Measurements from ENCODE around the gene DTX2.
"Not testable (repeated sequence)": the region's sequence is repeated elsewhere in the genome, so short reads cannot be mapped to it uniquely, and the experiment has no call there.

DTX2 gene

DNA sequence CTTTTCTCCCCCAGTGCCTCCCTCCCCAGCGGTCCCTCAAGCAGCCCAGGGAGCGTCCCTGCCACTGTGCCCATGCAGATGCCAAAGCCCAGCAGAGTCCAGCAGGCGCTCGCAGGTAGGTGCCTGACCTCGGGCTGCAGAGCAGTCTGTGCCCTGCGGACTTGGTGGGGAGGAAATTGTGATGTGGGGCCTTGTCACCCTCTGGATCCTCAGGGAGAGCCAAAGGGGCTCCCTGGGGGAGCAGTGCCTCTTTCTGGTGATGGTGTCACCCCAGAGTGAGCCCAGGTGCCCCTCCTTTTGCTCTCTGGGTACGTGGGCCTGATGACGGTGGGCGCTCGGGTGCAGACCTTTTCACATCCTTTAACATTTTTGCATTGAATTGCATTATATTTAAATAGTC, 30.6 kb downstream of the DTX2 start:
- H3K27me3 Mint-ChIP-seq, H3K27ac Mint-ChIP-seq, H3K4me3 Mint-ChIP-seq, H3K9me3 Mint-ChIP-seq, H3K4me1 Mint-ChIP-seq, DNase-seq, H3K36me3 Mint-ChIP-seq: not testable (repeated sequence)
- ATAC-seq (replicated peaks) = peak; percentile 25 to 34

DNA sequence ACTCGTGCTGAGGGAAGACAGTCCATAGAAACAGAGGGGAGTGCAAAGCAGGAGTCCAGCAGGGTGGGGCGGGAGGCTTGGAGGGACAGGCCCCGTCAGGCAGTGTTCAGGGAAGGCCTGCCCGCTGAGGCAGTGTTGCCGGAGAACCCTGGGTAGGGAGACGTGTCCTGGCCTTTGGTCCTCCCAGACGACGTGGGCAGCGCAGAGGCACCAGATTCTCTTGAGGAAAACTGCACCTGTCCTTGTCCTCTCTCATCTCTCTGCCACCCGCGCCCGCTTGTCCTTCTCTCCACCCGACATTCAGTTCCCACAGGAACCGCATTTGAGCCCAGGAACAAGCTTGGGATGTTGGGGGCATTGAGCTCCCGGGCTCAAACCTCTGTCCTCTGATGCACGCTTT, 34.2 kb downstream of the DTX2 start:
- not testable (repeated sequence) for DNase-seq; H3K36me3 Mint-ChIP-seq; H3K4me3 Mint-ChIP-seq; ATAC-seq (replicated peaks); H3K27me3 Mint-ChIP-seq; H3K9me3 Mint-ChIP-seq; H3K27ac Mint-ChIP-seq; H3K4me1 Mint-ChIP-seq

DNA sequence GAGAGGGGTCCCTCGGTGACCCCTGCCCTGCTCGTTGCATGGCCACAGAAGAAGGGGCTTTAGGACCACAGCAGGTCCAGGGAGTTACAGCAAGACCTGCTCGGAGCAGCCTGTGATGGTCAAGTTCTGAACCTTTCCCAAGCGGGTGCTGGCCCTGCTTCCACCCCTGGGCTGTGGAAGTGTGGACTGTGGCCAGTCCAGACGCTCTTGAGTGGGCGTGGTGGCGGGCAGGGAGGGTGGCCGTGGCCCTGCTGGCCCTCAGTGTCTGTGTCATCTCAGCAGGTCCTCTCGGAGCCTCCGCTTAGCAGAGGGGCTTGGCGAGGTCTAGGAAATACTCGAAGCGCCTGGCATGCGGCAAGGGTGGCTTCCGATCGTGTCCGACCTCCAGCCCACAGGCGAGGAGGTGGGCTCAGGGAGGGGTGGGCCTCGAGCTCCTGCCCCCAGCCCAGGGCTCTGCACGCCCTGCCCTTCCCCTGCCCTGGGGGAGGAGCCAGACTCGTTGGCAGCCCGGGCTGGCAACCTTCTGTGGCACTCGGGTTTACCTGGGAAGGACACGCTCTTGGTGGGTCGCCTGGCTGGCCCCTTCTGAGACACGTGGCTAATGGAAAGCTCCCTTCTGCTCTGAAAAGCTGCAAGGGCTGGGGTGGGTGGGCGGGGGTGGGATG, 36.5 kb downstream of the DTX2 start:
- H3K36me3 Mint-ChIP-seq = peaks cover 5 to 14% of the 10 kb centered on the region in 2 donors
- H3K27me3 Mint-ChIP-seq; H3K4me1 Mint-ChIP-seq; DNase-seq; H3K4me3 Mint-ChIP-seq; H3K9me3 Mint-ChIP-seq; H3K27ac Mint-ChIP-seq; ATAC-seq (replicated peaks): not testable (repeated sequence)

DNA sequence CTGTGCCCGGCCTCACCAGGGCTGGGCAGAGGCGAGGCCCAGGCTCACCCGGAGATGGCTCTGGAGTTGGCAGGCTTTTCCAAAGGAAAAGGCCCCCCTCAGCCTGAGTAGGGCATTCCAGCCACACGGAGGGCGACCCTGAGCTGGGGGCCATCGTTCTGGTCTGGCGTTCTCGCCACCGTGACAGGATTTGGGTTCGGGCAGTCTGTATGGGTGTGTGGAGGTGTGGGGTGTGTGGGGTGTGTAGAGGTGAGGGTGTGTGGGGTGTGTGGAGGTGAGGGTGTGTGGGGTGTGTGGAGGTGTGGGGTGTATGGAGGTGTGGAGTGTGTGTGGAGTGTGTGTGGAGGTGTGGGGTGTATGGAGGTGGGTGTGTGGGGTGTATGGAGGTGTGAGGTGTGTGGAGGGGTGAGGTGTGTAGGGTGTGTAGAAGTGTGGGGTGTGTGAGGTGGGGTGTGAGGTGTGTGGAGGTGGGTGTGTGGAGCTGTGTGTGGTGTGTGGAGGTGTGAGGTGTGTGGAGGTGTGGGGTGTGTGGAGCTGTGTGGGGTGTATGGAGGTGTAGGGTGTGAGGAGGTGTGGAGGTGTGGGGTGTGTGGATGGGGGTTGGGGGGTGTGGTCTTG, 37.2 kb downstream of the DTX2 start:
- H3K4me3 Mint-ChIP-seq; H3K9me3 Mint-ChIP-seq; H3K27me3 Mint-ChIP-seq; ATAC-seq (replicated peaks); H3K27ac Mint-ChIP-seq; DNase-seq; H3K4me1 Mint-ChIP-seq: not testable (repeated sequence)
- H3K36me3 Mint-ChIP-seq = peaks cover 5 to 14% of the 10 kb centered on the region in 2 donors

DNA sequence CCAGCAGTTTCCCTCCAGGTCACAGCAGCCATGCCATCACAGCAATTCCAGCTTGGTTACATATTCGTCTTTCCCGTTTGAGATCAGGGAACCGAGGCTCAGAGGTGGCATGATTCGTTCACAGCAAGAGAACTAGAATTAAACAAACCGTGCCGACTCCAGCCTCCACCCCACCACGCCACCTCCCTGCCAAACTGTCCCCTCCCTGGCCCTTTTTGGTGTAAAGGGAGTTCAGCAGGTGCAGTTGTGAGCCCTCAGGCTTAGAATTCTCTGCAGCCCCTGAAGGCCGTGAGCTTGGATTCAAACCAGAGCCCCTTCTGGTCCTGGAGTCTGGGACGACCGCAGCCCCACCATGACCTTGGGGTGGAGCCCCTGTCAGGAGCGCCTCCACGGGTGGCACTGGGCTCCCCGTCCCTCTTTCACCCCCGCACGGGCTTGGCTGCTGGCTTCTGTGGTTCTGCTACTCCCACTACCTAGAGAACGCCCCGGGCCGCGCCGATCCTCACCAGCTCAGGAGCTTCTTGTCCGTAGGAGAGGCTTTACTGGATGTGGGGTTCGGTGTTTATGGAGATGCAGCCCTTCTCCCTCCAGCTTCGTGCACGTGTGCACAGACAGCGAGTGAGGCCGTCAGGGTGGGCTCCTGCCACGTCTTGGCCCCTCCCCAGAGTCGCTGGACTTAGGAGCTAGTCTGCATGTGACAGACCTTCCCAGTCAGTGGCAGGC, 37.9 kb downstream of the DTX2 start:
- not testable (repeated sequence) for H3K4me1 Mint-ChIP-seq, H3K27me3 Mint-ChIP-seq, H3K9me3 Mint-ChIP-seq, H3K4me3 Mint-ChIP-seq, DNase-seq, H3K27ac Mint-ChIP-seq
- peaks cover 5 to 14% of the 10 kb centered on the region in 2 donors for H3K36me3 Mint-ChIP-seq
- peak; percentile 12 to 15 for ATAC-seq (replicated peaks)

DNA sequence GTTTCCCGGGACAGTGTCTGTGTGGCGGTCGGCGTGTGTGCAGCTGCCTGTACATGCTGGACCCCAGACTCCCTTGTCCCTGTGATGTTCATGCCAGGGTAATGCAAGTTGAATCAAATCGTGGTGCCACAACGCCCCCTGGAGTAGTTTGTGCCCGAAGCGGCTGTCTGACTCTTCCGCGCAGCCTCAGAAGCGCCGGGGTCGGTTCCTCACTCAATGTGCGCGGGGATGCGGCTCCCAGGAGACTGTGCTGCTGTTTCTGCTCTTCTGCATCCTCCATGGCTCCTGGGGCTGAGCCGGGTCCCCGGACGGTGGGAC, 38.4 kb downstream of the DTX2 start:
- peaks cover 10 to 19% of the 10 kb centered on the region in 2 donors for H3K36me3 Mint-ChIP-seq
- not testable (repeated sequence) for H3K4me3 Mint-ChIP-seq, H3K9me3 Mint-ChIP-seq, H3K27ac Mint-ChIP-seq, H3K27me3 Mint-ChIP-seq, H3K4me1 Mint-ChIP-seq, DNase-seq
- peak; percentile 85 to 94 for ATAC-seq (replicated peaks)

DNA sequence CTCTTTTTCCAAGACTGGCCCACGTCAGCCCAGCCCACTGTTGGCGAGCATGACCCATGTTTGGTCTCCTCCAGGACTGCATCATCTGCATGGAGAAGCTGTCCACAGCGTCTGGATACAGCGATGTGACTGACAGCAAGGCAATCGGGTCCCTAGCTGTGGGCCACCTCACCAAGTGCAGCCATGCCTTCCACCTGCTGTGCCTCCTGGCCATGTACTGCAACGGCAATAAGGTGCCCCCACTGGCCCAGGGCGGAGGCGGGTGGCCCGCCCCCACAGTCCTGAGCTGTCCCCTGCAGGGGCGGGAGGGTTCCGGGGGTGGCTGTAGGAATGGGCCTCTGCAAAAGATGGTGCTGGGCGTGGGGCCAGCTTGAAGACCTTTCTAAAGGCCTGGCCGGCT, 40.7 kb downstream of the DTX2 start:
- H3K36me3 Mint-ChIP-seq = peaks cover 14 to 34% of the 10 kb centered on the region in 2 donors
- not testable (repeated sequence) for H3K27me3 Mint-ChIP-seq; H3K4me1 Mint-ChIP-seq; DNase-seq; H3K4me3 Mint-ChIP-seq; H3K9me3 Mint-ChIP-seq; ATAC-seq (replicated peaks); H3K27ac Mint-ChIP-seq

DNA sequence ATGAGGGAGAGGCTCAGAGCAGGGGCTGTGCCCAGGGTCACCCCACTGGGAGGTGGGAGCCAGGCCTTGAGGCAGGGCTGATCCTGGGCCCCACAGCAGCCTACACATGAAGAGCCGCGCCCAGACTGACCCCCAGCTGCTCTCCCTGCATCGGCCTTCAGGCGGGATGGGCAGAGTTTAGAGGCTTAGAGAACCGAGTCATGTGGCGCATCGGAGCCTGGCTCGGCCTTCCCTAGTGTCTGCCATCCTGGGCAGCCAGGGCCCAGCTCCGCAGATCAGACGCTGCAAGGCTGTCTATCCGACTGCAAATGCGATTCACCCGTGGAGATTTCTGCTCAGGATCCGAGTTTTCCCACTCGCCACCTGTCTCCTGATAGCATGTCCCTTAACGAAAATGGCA, 41.3 kb downstream of the DTX2 start:
- not testable (repeated sequence) for H3K4me1 Mint-ChIP-seq, H3K27me3 Mint-ChIP-seq

DNA sequence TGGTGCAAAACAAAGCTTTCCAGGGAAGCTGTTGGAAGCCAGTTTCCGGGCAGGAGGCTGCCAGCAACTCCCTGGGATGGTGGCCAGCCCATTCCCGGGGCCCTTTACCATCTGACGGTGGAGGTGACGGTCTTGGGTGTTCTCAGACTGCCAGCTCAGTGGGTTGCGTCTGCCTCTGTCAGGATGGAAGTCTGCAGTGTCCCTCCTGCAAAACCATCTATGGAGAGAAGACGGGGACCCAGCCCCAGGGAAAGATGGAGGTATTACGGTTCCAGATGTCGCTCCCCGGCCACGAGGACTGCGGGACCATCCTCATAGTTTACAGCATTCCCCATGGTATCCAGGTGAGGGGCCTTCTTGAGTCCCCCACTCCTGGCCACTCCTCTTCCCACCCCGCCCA, 41.7 kb downstream of the DTX2 start:
- not testable (repeated sequence) for H3K4me3 Mint-ChIP-seq; H3K4me1 Mint-ChIP-seq; H3K27ac Mint-ChIP-seq; H3K9me3 Mint-ChIP-seq; DNase-seq; ATAC-seq (replicated peaks); H3K27me3 Mint-ChIP-seq
- H3K36me3 Mint-ChIP-seq = peaks cover 20 to 39% of the 10 kb centered on the region in 2 donors

More for the DNA sequence above, 41.3 kb downstream of the DTX2 start:
- H3K9me3 Mint-ChIP-seq; DNase-seq; ATAC-seq (replicated peaks); H3K4me3 Mint-ChIP-seq; H3K27ac Mint-ChIP-seq: not testable (repeated sequence)
- peaks cover 17 to 36% of the 10 kb centered on the region in 2 donors for H3K36me3 Mint-ChIP-seq

DNA sequence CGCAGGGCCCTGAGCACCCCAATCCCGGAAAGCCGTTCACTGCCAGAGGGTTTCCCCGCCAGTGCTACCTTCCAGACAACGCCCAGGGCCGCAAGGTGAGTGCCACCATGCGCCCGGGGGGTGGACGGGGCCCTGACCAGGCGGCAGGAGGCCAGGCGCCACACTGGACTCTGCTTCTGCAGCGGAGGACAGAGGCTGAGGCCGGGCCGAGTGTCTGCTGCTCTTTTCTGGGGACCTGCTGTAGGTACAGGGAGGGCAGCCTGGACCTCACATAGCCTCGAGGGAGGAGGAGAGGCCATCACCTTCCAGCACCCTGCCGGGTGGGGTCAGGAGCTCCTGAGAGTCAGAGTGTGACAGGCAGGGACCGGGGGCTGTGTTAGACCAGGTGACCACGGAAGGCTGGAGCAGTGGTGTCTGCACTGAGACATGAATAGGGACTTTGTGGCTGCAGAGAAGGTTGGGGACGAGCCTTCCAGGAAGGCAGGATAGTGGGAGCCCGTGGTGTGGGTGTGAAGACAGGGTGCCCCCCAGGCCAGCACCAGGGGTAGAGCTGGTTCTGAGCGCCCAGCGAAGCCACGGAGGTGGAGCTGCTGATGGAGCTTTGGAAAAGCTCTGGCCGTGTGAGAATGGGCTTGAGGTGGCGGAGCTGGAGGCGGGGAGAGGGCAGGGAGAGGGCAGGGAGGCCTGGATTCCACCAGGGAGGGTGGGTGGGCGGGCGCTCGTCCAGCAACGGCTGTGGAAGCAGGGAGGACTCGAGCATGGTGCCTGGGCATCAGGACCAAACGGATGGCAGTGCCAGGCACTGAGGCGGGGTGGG, 43.0 kb downstream of the DTX2 start:
- ATAC-seq (replicated peaks); H3K4me1 Mint-ChIP-seq; DNase-seq; H3K9me3 Mint-ChIP-seq; H3K27me3 Mint-ChIP-seq; H3K4me3 Mint-ChIP-seq: not testable (repeated sequence)
- peak overlapping the region; percentile 37 for H3K27ac Mint-ChIP-seq
- H3K36me3 Mint-ChIP-seq = peaks cover 20 to 39% of the 10 kb centered on the region in 2 donors

DNA sequence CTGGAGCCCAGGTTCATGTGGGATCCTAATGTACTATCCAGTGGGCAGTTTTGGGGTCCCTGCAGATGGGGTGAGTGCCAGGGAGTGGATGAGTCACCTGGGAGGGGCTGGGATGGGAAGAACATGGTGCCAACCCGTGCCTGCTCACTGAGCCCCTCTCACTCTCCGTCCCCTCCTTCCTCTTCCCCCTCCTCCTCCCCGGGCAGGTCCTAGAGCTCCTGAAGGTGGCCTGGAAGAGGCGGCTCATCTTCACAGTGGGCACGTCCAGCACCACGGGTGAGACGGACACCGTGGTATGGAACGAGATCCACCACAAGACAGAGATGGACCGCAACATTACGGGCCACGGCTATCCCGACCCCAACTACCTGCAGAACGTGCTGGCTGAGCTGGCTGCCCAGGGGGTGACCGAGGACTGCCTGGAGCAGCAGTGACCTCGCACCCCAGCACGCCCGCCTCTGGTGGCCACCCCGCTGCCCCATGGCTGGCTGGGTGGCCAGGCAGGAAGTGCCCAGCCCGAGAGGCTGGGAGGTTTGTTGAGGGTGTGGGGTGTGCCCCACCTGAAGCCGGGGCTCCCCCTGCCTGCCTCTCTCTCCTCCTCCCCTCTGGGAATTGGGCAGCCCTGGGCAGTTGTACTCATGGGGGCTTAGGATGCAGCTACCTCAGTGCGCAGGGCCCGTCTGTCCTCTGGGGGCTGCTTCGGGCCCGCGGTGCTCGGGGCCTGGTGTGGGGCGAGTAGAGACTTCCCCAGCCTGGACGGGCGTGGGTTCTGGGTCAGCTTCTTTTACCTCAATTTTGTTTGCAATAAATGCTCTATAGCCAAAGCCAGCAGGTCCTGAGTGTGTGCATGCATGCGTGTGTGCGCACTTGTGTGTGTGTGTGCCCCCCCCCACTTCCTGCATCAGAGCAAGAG, 43.9 kb downstream of the DTX2 start:
- no peak overlapping the region for H3K4me3 Mint-ChIP-seq
- H3K9me3 Mint-ChIP-seq = peaks cover 2 to 4% of the 10 kb centered on the region in 2 donors

DNA sequence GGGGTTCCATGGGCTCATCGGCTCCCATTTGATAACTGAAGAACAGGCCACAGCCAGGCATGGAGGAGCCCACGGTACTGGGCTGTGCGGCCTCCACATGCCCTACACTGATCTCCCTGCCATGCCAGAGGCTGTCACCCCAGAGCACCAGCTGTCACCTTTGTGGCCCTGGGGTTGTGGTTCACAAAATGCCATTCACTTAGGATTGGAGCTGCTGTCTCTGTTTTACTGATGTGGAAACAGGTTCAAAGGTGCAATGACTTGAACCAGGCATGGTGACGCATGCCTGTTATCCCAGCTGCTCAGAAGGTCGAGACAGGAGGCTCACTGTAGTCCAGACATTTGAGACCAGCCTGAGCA, 44.6 kb downstream of the DTX2 start:
- DNase-seq (no peak), ATAC-seq (replicated peaks) (no peak)
- H3K9me3 Mint-ChIP-seq = peaks cover 2 to 4% of the 10 kb centered on the region in 2 donors
- peak overlapping the region; percentile 20 for H3K27ac Mint-ChIP-seq
- peaks cover 20 to 37% of the 10 kb centered on the region in 2 donors for H3K36me3 Mint-ChIP-seq
- H3K27me3 Mint-ChIP-seq = no peaks in the 10 kb centered on the region
- H3K4me1 Mint-ChIP-seq = peaks cover 0 to 3% of the 10 kb centered on the region in 2 donors
- H3K4me3 Mint-ChIP-seq = no peak overlapping the region

More for the DNA sequence above, 43.9 kb downstream of the DTX2 start:
- H3K27ac Mint-ChIP-seq = peak overlapping the region; percentile 20
- peaks cover 0 to 3% of the 10 kb centered on the region in 2 donors for H3K4me1 Mint-ChIP-seq
- peaks cover 20 to 39% of the 10 kb centered on the region in 2 donors for H3K36me3 Mint-ChIP-seq
- H3K27me3 Mint-ChIP-seq = no peaks in the 10 kb centered on the region
- no peak for DNase-seq
- ATAC-seq (replicated peaks) = no peak

DNA sequence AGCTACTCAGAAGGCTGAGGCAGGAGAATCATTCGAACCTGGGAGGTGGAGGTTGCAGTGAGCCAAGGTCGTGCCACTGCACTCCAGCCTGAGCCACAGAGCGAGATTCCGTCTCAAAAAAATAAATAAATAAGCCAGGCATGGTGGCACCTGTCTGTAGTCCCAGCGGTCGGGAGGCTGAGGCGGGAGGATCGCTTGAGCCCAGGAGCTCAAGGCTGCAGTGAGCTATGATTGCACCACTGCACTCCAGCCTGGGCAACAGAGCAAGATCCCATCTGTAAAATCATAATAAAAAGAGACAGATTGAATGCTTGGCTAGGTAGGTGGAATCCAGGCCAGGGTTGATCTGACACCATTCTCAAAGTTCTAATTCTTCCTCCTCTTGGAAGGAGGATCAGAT, 45.1 kb downstream of the DTX2 start:
- not testable (repeated sequence) for ATAC-seq (replicated peaks); H3K4me3 Mint-ChIP-seq; H3K9me3 Mint-ChIP-seq; H3K4me1 Mint-ChIP-seq; DNase-seq; H3K27ac Mint-ChIP-seq; H3K27me3 Mint-ChIP-seq
- peaks cover 20 to 31% of the 10 kb centered on the region in 2 donors for H3K36me3 Mint-ChIP-seq

All from stimulated activated naive B cell treated with anti-CD40 and anti-IgM and Interleukin-4, amounts not matched to agents 10 μg/mL and 1 μg/mL and 100 μg/mL, for 72 hours (primary cell).